LNCaP clone FGC (cell line): ENCODE measurements around the gene TRIP6.
"Not testable (repeated sequence)": the region's sequence is repeated elsewhere in the genome, so short reads cannot be mapped to it uniquely, and the experiment has no call there.

Experiments
- DNase-seq: peaks from one replicate; pipeline ENCODE4 v3.0.0-alpha.2; 2011; ENCODE audit warnings: low read depth
- H3K4me3 ChIP-seq: 2 replicates; pipeline ENCODE4 v1.5.1; 2011; ENCODE audit warnings: mild to moderate bottlenecking, low read depth, low read length, control low read depth
- CTCF ChIP-seq: IDR thresholded peaks from 2 replicates; pipeline ENCODE4 v1.5.1; 2012; ENCODE audit warnings: mild to moderate bottlenecking; ENCODE audit not compliant: control insufficient read depth, insufficient read depth; ENCODE audit errors: extremely low read depth

Gene TRIP6

GRCh38 chr7:100902638-100903037 is 35.5 kb downstream of the TRIP6 start:
- TF ChIP-seq CTCF = no peak
- H3K4me3 ChIP-seq = no peak overlapping the region
- no peak for DNase-seq

GRCh38 chr7:100908512-100908911 is 41.3 kb downstream of the TRIP6 start:
- no peak overlapping the region for H3K4me3 ChIP-seq
- no peak for DNase-seq
- TF ChIP-seq CTCF = no peak

DNA sequence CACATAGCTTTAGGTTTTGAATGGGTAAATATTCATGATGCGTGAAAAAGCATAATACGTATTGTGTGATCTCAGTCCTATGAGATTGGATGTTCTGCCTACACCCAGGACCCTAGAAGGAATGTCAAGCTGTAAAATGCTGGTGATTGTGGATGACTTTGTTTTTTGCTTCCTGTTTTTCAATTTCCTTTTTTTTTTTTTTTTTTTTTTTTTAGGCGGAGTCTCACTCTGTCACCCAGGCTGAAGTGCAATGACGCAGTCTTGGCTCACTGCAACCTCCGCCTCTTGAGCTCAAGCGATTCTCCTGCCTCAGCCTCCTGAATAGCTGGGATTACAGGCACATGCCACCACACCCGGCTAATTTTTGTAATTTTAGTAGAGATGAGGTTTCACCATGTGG is 43.3 kb downstream of the TRIP6 start:
- H3K4me3 ChIP-seq, DNase-seq: not testable (repeated sequence)

DNA sequence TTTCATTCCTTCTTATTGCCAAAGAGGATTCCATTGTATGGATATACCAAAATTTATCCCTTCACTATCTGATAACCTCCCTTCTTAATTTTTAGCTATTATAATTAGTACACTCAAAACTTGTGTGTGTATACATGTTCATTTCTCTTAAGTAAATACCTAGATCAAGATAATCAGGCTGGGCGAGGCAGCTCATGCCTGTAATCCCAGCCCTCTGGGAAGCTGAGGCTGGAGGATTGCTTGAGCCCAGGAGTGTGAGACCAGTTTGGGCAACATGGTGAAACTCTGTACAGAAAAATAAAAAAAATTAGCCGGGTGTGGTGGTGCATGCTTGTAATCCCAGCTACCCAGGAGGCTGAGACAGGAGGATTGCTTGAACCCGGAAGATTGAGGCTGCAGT is 44.3 kb downstream of the TRIP6 start:
- no peak for DNase-seq
- H3K4me3 ChIP-seq = no peak overlapping the region
- TF ChIP-seq CTCF = no peak

DNA sequence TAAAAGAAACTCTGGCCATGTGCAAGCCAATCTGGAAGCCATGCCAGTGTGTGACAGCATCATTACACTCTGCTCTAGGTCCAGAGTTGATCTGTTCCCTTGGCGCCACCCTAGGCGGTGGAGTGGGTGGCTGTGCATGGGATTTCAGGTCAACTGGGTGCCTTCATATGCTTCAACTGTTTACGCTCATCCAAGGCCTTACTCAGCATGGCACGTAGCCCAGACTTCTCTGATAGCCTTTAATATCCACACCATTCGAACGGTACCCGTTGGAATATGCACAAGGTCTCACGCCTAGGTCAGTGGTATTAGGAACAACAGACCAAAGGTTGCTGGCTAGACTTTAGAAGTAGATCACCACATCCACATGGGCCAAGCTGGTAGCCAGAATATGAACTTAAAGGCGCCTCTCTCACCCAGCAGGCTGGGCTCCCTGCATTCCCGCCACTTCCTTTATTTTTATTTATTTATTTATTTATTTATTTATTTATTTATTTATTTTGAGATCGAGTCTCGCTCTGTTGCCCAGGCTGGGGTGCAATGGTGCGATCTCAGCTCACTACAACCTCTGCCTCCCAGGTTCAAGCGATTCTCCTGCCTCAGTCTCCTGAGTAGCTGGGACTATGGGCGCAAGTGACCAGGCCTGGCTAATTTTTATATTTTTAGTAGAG is 47.2 kb downstream of the TRIP6 start:
- no peak for DNase-seq
- no peak for TF ChIP-seq CTCF
- H3K4me3 ChIP-seq = no peak overlapping the region

- H3K4me3 ChIP-seq = no peak overlapping the region
- TF ChIP-seq CTCF = no peak
- no peak for DNase-seq
Observed at GRCh38 chr7:100914879-100915447, 47.8 kb downstream of the TRIP6 start.

DNA sequence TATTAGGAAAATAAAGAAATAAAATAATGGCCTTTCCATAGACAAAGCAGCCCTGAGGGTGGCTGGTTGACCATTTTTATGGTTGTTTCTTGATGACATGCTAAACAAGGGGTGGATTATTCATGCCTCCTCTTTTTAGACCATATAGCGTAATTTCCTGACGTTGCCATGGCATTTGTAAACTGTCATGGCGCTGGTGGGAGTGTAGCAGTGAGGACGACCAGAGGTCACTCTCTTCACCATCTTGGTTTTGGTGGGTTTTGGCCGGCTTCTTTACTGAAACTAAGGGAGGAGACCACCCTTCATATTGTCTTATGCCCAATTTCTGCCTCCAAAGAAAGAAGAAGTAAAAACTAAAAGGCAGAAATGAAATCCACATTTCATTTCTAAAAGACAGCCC is 52.1 kb downstream of the TRIP6 start:
- not testable (repeated sequence) for DNase-seq, H3K4me3 ChIP-seq

- DNase-seq, H3K4me3 ChIP-seq: not testable (repeated sequence)
Observed at GRCh38 chr7:100919779-100920437, 52.7 kb downstream of the TRIP6 start.
